Esophagus muscularis mucosa (tissue), 4 donors: Measurements from ENCODE around the gene SLC35E1.

Experiments used
- CTCF ChIP-seq, 3 experiments: fragments of 200-600 bp in 2 of 3; fragments of 450-650 bp in 1 of 3; sonication (generic) in 2 of 3; IDR thresholded peaks; one replicate each; pipeline ENCODE4 v1.5.1; 2017 to 2019; ENCODE audit warnings: antibody characterized with exemption in 3 of 3, mild to moderate bottlenecking in 2 of 3, moderate library complexity in 1 of 3
- EP300 ChIP-seq: sonication (generic); formaldehyde crosslinking; IDR thresholded peaks from one replicate; pipeline ENCODE4 v1.6.1; 2017; ENCODE audit warnings: antibody characterized with exemption
- POLR2A ChIP-seq: fragments of 450-650 bp; IDR thresholded peaks from one replicate; pipeline ENCODE4 v1.6.1; 2017; ENCODE audit warnings: antibody characterized with exemption, moderate library complexity, mild to moderate bottlenecking, low read depth
- POLR2AphosphoS5 ChIP-seq, 2 donors: sonication (generic); formaldehyde crosslinking; IDR thresholded peaks; one replicate each; pipeline ENCODE4 v1.6.1; 2017; ENCODE audit warnings: antibody characterized with exemption in 2 of 2

GRCh38 chr19:16520074-16520973 is 51.9 kb downstream of the SLC35E1 start:
- TF ChIP-seq POLR2AphosphoS5 (IDR thresholded peaks at IDR 0.05) (no peak), CTCF (IDR thresholded peaks at IDR 0.05) (no peak), POLR2A (no peak), EP300 (no peak)
